ENCODE results near the gene TEC.

Gene TEC

GRCh38 chr4:48114412-48114811 lies 155.2 kb downstream of the TEC start:
- DNase-seq = no peak

GRCh38 chr4:48112017-48112667 lies 157.5 kb downstream of the TEC start:
- no peak for DNase-seq

GRCh38 chr4:48110452-48110978 lies 159.1 kb downstream of the TEC start:
- DNase-seq = no peak

GRCh38 chr4:48109413-48110263 lies 160.0 kb downstream of the TEC start:
- DNase-seq = no peak

GRCh38 chr4:48108309-48109073 lies 161.1 kb downstream of the TEC start:
- DNase-seq = no peak

GRCh38 chr4:48105230-48105629 lies 164.4 kb downstream of the TEC start:
- DNase-seq = no peak

- no peak for DNase-seq
These were observed 166.0 kb downstream of the TEC start for GRCh38 chr4:48103483-48104139.

GRCh38 chr4:48102303-48102702 lies 167.3 kb downstream of the TEC start:
- no peak for DNase-seq

GRCh38 chr4:48100256-48100655 lies 169.4 kb downstream of the TEC start:
- DNase-seq = no peak

GRCh38 chr4:48095441-48095840 lies 174.2 kb downstream of the TEC start:
- no peak for DNase-seq

- DNase-seq = no peak
These were observed 175.6 kb downstream of the TEC start for GRCh38 chr4:48093991-48094416.

- no peak for DNase-seq
These were observed 179.0 kb downstream of the TEC start for GRCh38 chr4:48090621-48091020.

- DNase-seq = no peak
These were observed 183.6 kb downstream of the TEC start for GRCh38 chr4:48085821-48086589.

Data from KG1 (cell line).